Epithelial cell of proximal tubule (primary cell): ENCODE results near the gene SIRT7. TPM values are rescaled to one million over a fixed set of nuclear protein-coding genes. Genes with fewer than 3 reads are reported as not detected.

ENCODE experiments used
- DNase-seq: peaks from one replicate; pipeline ENCODE4 v3.0.0-alpha.2; 2011; ENCODE audit warnings: low read depth
- H3K4me3 ChIP-seq: 2 replicates; pipeline ENCODE4 v1.5.1; 2011; ENCODE audit warnings: low read depth, mild to moderate bottlenecking, low read length
- CTCF ChIP-seq: conservative IDR thresholded peaks from 2 replicates; pipeline ENCODE4 v1.5.1; 2012; ENCODE audit warnings: low read depth, mild to moderate bottlenecking, low read length
- total RNA-seq: library from RNA; depleted of rRNA; stranded (reverse); fragments of >200 nt; gene quantifications from 2 replicates; pipeline ENCODE4 v1.2.3, GENCODE V29; 2015

Gene SIRT7
- total RNA-seq, 1 donor from 2014 or later = 38.1 TPM

DNA sequence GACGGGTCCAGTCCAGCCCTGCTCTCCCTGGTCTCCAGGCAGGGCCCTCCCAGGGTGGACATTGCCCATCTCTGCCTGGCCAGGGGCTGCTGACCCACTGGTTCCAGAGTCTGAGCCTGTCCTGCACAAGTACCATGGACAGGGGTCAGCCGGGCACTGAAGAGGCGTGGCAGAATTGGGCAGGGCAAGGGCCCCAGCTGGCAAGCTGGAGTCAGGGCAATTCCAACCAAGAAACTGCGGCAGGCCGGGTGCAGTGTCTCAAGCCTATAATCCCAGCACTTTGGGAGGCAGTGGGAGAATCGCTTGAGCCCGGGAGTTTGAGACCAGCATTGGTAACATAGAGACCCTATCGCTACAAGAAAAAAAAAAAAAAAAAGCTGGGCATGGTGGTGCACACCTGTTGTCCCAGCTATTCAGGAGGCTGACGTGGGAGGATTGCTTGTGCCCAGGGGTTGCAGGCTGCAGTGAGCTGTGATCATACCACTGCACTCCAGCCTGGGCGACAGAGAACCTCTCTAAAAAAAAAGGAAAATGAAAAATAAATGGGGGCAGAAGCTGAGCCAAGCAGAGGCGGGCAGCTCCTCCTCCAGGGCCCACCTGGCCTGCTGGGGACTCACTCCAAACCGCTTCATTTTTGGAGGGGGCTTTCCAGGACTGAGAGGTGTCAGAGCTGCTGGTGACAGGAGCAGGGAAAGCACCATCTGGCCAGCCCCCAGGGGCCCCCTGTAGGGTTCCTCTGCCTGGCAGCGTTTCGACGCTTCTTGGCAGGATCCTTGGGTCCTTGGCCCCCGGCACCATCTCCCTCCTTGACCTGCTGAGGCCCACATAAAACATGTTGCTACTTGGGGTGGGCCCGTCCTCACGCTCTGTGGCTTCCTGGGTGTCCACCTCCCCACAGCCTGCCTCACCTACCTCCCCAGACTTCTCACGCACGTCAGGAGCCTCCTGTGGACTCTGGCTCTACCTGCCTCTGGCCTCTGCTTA lies 12.5 kb upstream of the SIRT7 start:
- no peak for DNase-seq
- no peak overlapping the region for H3K4me3 ChIP-seq
- no peak for TF ChIP-seq CTCF

- no peak for TF ChIP-seq CTCF
- H3K4me3 ChIP-seq = no peak overlapping the region
- DNase-seq = no peak
Measured at GRCh38 chr17:81929253-81930141, 11.5 kb upstream of the SIRT7 start.

GRCh38 chr17:81928544-81929252 lies 10.7 kb upstream of the SIRT7 start:
- no peak for DNase-seq
- H3K4me3 ChIP-seq = peak overlapping the region; percentile 65
- TF ChIP-seq CTCF = no peak

GRCh38 chr17:81927653-81928543 lies 9.9 kb upstream of the SIRT7 start, which contains the start of gene MAFG:
TSS of gene MAFG (minus strand) at chr17:81927735. CDS start at chr17:81923185, 4,550 bp downstream.
- peak; percentile 29 for TF ChIP-seq CTCF
- DNase-seq = no peak
- peak within 1 kb of the TSS; percentile 71 for H3K4me3 ChIP-seq

DNA sequence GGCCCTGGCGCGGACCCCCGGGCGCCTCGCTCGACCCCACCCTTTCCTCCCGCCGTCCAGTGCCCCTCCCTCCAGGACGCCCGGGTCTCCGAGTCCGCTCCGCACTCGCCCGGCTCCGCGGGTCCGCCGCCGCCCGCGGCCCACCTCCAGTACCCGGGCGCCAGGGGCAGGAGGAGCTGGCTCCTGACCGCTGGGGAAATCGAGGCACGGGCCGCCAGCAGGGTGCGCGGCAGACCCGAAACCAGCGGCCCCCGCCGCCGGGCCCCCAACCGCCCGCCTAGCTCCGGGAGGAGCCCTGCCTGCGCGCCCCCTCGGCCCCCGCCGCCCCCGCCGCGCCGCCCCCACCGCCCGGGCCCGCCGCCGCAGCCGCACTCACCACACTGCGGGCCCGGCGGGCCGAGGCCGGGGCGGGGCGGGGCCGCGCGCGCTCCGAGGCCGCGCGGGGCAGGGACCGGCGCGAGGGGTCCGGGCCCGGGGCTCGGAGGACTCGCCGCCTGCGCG lies 9.2 kb upstream of the SIRT7 start:
- H3K4me3 ChIP-seq = peak overlapping the region; percentile 71
- no peak for TF ChIP-seq CTCF
- DNase-seq = no peak
